HCT116 (cell line): ENCODE measurements around the gene XRN2.

ENCODE experiments used
- CBX3 ChIP-seq: IDR thresholded peaks from 2 replicates; pipeline ENCODE4 v1.6.1; 2012; ENCODE audit warnings: low read depth
- CTCF ChIP-seq, 3 experiments: fragments of 200-600 bp in 1 of 3; sonication (generic) in 1 of 3; IDR thresholded peaks in 2 of 3; conservative IDR thresholded peaks in 1 of 3; 2 replicates each; pipeline ENCODE4 v1.5.1; 2012 to 2017; ENCODE audit warnings: low read depth in 2 of 3, low read length in 2 of 3, antibody characterized with exemption in 1 of 3, borderline replicate concordance in 1 of 3, control low read depth in 1 of 3, mild to moderate bottlenecking in 1 of 3, mixed read lengths in 1 of 3, mixed run types in 1 of 3, moderate library complexity in 1 of 3; ENCODE audit not compliant: insufficient read depth in 1 of 3
- JUND ChIP-seq: IDR thresholded peaks from 2 replicates; pipeline ENCODE4 v1.6.1; 2012
- POLR2A ChIP-seq: IDR thresholded peaks from 2 replicates; pipeline ENCODE4 v1.7.0; 2011; ENCODE audit warnings: borderline replicate concordance; ENCODE audit not compliant: insufficient read depth, insufficient read length; ENCODE audit errors: extremely low read depth
- POLR2AphosphoS5 ChIP-seq: IDR thresholded peaks from 2 replicates; pipeline ENCODE4 v1.6.1; 2011; ENCODE audit warnings: mild to moderate bottlenecking, low read depth, low read length, moderate library complexity
- SP1 ChIP-seq: IDR thresholded peaks from 2 replicates; pipeline ENCODE4 v1.6.1; 2012; ENCODE audit warnings: low read depth
- ZNF274 ChIP-seq: fragments of 200-500 bp; sonication (Bioruptor generic); IDR thresholded peaks from 2 replicates; pipeline ENCODE4 v1.6.1; 2014; ENCODE audit warnings: mild to moderate bottlenecking, low read depth, low read length, inconsistent platforms

DNA sequence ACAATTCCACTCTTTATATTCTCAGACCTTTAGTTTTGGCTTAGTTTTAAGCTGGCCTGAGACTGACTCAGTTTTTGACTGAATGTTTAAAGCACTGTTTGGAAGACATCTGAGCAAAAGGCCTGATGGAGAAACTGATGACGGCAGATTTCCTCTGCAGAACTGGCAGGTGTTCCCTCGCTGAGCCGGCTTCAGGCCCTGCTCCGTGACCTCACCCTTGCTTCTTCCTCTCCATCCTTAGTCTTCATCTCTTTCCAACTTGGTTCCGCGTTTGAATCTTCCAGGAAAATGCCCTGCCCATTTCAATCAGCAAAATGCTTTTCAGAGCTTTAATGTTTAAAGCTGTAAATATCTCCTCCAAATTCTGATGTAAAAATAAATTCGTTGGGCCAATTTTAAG lies 87.6 kb downstream of the XRN2 start:
- no peak for TF ChIP-seq JUND
- TF ChIP-seq SP1 = no peak
- TF ChIP-seq CTCF (IDR thresholded peaks at IDR 0.05 in 2 of 3, conservative IDR thresholded peaks at IDR 0.05 in 1 of 3; ENCODE audit: borderline replicate concordance in 1 of 3, insufficient read depth in 1 of 3, low read depth in 2 of 3, low read length in 2 of 3) = no peak
- TF ChIP-seq POLR2A = no peak
- no peak for TF ChIP-seq CBX3
- no peak for TF ChIP-seq POLR2AphosphoS5
- TF ChIP-seq ZNF274 = no peak
